Measurements from ENCODE around the gene DDX25.

DNA sequence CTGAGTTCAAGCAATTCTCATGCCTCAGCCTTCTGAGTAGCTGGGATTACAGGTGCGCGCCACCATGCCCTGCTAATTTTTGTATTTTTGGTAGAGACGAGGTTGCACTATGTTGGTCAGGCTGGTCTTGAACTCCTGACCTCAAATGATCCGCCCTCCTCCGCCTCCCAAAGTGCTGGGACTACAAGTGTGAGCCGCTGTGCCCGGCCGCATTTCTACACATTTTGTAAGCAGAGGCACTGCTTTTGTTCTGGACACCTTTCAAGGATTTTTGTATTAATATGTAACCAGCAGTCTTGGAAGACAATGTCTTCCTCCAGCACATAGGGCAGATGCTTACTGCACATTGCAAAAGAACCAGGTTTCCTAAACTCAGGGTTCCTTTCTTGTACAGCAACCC, 30.2 kb downstream of the DDX25 start:
- TF ChIP-seq, protein P1, sequence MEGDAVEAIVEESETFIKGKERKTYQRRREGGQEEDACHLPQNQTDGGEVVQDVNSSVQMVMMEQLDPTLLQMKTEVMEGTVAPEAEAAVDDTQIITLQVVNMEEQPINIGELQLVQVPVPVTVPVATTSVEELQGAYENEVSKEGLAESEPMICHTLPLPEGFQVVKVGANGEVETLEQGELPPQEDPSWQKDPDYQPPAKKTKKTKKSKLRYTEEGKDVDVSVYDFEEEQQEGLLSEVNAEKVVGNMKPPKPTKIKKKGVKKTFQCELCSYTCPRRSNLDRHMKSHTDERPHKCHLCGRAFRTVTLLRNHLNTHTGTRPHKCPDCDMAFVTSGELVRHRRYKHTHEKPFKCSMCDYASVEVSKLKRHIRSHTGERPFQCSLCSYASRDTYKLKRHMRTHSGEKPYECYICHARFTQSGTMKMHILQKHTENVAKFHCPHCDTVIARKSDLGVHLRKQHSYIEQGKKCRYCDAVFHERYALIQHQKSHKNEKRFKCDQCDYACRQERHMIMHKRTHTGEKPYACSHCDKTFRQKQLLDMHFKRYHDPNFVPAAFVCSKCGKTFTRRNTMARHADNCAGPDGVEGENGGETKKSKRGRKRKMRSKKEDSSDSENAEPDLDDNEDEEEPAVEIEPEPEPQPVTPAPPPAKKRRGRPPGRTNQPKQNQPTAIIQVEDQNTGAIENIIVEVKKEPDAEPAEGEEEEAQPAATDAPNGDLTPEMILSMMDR (IDR thresholded peaks at IDR 0.05), result no peak
- TF ChIP-seq POLR2A (IDR thresholded peaks at IDR 0.05), result no peak

Measured in vagina (tissue), 2 donors.